Fibroblast of peridontal ligament (primary cell): ENCODE data around the gene TRIM40.
"Not testable (repeated sequence)": the region's sequence is repeated elsewhere in the genome, so short reads cannot be mapped to it uniquely, and the experiment has no call there.

Source experiments
- DNase-seq: peaks from one replicate; pipeline ENCODE4 v3.0.0-alpha.2; 2010; ENCODE audit errors: extremely low read depth

TRIM40 gene

GRCh38 chr6:30163090-30163917 lies 27.4 kb downstream of the TRIM40 start, which contains the start of gene TRIM15:
Gene TRIM15 (plus strand): TSS chr6:30163546. CDS start chr6:30163685, 139 bp downstream.
- DNase-seq = no peak

- DNase-seq = no peak
Observed at GRCh38 chr6:30163918-30164654, 28.1 kb downstream of the TRIM40 start.

GRCh38 chr6:30164714-30165113 lies 28.8 kb downstream of the TRIM40 start:
- no peak for DNase-seq

GRCh38 chr6:30165238-30165637 lies 29.3 kb downstream of the TRIM40 start:
- DNase-seq = not testable (repeated sequence)

DNA sequence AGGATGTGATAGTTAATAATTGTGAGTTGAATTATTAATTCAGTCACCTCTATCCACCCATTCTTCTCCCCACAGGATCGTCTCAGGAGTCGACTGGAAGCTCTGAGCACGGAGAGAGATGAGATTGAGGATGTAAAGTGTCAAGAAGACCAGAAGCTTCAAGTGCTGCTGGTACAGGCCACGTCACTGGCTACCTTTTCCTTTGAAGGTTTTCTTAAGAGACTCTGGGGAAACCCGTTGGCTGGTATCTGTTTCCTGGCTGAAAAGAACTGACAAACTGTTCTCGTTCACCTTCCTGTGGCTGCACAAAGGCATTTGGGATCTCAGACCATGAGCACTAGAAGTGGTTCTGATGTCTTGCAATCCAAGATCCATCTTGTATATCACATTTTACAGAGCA lies 31.2 kb downstream of the TRIM40 start:
- DNase-seq = no peak

DNA sequence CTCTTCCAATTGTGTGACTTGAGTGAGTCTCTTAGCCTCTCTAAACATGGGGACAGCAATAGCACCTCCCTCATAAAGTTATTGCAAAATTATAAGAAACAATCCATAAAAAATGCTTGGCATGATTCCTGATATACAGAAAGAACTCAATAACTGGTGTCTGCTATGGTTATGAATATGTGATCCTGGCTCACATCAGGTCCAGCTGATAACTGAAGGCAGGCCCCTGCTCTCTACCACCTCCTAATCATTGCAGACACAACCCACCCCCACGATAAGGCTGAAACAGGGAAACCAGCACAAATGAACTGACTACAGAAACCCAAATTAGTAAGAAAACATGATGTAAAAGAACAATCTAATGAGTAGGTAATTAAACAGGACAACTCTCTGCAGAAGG lies 32.8 kb downstream of the TRIM40 start:
- DNase-seq = no peak

- peak; percentile 72 for DNase-seq
Observed at GRCh38 chr6:30169658-30170614, 34.0 kb downstream of the TRIM40 start.

DNA sequence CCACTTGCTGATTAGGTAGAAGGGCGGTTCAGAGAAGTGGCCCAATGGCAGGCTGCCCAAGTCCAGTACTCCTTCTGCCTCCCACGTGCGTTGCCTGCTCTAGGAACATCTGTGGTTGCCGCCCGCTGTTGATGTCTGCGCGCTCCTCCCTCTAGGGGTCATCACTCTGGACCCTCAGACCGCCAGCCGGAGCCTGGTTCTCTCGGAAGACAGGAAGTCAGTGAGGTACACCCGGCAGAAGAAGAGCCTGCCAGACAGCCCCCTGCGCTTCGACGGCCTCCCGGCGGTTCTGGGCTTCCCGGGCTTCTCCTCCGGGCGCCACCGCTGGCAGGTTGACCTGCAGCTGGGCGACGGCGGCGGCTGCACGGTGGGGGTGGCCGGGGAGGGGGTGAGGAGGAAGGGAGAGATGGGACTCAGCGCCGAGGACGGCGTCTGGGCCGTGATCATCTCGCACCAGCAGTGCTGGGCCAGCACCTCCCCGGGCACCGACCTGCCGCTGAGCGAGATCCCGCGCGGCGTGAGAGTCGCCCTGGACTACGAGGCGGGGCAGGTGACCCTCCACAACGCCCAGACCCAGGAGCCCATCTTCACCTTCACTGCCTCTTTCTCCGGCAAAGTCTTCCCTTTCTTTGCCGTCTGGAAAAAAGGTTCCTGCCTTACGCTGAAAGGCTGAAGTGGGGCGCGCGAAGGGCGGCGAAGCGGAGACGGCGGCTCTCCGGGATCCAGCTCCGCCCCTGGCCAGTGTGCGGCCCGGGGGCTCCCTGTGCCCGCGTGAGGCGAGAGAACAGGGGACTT lies 35.9 kb downstream of the TRIM40 start:
- DNase-seq = no peak

GRCh38 chr6:30172681-30173080 lies 36.7 kb downstream of the TRIM40 start:
- no peak for DNase-seq

GRCh38 chr6:30175765-30176164 lies 39.8 kb downstream of the TRIM40 start:
- DNase-seq = no peak

GRCh38 chr6:30178837-30179236 lies 42.9 kb downstream of the TRIM40 start:
- DNase-seq = no peak

DNA sequence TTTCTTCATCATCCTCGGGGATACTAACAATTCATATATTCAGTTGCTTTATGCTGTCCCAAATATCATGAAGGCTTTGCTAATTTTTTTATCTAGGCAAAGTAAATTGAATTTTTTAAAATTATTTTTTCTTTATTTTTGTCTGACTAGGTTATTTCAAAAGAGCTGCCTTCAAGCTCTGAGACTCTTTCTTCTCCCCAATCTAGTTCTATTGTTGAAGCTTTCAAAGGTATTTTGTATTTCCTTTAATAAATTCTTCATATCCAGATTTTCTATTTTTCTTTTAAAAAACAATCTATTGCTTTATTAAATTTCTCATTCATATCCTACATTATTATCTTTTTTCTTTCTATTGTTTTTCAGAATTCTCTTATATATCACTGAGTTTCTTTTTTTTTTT lies 44.2 kb downstream of the TRIM40 start:
- DNase-seq = no peak

DNA sequence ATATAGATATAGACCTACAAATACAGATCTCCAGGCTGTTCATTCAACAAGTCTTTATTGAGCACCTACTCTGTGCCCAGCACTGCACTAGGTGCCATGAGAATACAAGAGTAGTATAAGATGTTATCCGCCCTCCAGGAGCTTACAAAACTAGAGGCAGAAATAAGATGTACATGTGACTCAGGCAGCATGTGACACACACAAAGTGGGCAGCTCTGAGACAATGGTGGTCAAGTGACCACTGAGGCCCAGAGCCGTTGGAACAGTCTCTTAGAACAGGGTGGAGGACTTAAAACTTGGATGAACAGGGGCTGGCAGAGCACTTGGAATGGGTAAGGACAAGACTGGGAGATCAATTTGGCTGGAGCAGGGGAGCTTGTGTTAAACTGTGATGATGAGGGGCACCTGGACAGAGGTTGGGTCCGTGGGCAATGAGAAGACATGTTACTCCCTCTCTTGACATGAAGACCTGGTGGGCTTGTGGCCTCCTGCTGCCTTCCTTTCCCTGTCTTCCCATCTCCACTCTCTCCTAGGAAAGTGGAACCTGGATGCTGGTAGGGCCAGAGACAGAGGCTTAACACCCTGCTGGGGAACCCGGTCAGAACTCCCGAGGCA lies 48.6 kb downstream of the TRIM40 start:
- DNase-seq = no peak

GRCh38 chr6:30185846-30186484 lies 50.0 kb downstream of the TRIM40 start:
- DNase-seq = no peak

- no peak for DNase-seq
Observed at GRCh38 chr6:30188541-30188940, 52.6 kb downstream of the TRIM40 start.

- DNase-seq = no peak
Observed at GRCh38 chr6:30192076-30192475, 56.1 kb downstream of the TRIM40 start.

DNA sequence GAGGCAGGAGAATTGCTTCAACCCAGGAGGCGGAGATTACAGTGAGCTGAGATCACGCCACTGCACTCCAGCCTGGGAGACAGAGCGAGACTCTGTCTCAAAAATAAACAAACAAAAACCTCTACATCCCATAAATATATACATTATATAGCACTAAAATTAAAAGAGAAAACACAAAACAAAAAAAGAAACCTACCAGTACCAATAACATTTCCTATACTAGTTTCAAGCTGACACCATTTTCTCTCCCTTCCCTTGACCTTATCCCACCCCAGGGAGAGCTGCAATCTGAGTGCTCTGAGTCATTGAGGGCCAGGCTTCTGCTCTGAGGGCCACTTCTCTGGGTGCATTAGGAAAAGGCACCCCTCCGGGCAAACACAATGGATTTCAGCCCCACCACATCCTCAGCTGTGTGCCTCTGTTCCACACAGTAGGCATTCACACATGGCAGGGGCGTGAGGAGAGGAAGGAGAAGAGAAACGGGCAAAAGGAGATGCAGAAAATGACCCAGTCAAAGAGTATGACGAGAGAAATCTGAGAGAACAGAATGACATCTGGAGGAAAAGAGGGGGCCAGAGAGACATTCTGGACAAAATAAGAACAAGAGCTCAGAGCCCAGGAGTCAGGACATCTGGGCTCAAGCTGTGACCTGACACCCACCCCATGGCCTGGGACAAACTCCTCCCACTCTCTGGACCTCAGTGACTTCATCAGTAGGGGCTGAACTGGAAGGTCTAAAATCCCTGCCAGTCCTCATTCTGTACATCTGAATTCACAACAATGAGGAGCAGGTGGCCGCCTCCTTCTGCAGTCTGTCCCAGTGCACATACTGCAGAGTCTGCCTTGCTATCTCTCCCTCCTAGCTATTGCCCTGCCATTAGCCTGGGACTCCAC lies 59.1 kb downstream of the TRIM40 start:
- no peak for DNase-seq

DNA sequence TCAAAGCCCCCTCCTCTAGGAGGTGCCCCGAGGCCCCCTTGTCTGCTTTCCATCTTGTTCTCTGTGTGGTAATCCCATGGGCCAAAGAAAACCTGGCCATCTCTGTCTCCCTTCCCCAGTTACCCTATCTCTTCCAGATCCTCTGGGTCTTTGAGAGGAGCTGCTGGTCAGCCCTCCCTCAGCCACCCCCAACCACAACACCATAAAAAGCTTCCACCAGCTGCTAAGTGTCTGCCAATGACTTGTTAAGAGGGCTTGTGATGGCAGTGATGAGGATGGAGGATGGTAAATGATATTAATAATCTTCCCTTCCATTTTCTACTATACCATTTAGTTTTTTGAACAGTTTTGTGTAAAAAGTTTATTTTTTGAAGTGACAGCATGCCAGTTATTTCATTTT lies 60.0 kb downstream of the TRIM40 start:
- DNase-seq = no peak

DNA sequence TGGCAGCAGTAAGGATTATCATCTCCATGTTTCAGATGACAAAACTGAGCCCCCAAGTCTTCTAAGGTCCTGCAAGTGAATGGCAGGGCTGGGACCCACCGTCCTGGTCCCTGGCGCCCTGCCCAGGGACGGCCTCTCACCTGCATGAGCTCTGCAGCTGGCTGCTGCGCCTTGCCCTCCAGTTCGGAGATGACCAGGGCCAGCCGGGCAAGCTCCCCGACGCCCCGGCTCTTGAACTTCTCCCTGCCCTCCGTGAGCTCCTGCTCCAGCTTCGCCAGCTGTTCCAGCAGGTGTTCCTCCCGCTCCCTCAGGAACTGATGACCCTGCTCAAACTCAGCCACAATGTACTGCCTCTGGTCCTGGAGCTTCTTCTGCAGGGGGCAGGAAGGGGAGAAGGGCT lies 60.4 kb downstream of the TRIM40 start:
- no peak for DNase-seq
